Left renal pelvis (tissue), 4 donors: ENCODE data around the gene TSC2. TPM values are rescaled to one million over a fixed set of nuclear protein-coding genes. Genes with fewer than 3 reads are reported as not detected.

Experiments used
- DNase-seq, 4 donors: peaks; one replicate each; pipeline ENCODE4 v3.0.0-alpha.2; 2013; ENCODE audit warnings: low read depth in 4 of 4, low spot score in 3 of 4
- polyA plus RNA-seq, 4 donors: library from polyadenylated mRNA; unstranded; fragments of 120-200 nt; gene quantifications; one replicate each; pipeline ENCODE4 v1.2.1, GENCODE V29; 2013; ENCODE audit not compliant: insufficient read length in 4 of 4

TSC2 gene
- polyA plus RNA-seq, 4 donors = 121 to 183 (median 146) TPM

GRCh38 chr16:2040787-2041522 is 6.8 kb upstream of the TSC2 start:
- DNase-seq = no peak

GRCh38 chr16:2042171-2042985 is 5.4 kb upstream of the TSC2 start:
- DNase-seq = no peak

DNA sequence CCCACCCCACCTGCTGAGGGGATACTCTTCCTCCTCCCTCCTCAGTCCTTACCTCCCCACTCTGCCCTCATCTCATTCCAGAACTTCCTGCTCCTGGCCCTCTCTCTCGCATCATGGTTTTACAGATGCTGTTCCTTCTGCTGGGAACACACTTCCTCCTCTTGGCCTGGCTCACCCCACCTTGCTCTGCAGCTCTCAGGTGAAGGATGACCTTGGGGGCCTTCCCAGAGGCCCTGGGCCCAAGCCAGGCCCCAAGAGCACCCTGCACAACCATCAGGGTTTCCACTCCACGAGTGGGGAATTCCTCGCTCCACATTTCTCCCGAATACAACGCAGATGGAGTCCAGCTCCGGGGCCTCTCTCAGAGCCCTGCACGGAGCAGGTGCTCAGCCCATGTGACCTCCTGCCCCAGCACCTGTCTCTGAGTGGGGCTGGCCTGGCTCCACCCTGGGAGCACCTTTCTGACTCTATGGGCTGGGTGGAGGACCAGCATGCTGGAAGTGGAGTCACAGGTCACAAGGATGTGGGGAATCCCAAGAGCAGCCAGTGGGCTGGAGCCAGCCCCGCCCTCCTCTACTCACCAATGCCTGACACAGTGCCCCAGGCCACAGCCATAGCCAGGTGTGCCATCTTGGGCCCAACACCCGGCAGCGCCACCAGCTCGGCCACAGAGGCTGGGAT is 4.7 kb upstream of the TSC2 start:
- DNase-seq = no peak

GRCh38 chr16:2043667-2044451 is 3.9 kb upstream of the TSC2 start:
- no peak for DNase-seq

- DNase-seq = no peak
Observed at GRCh38 chr16:2044541-2044940, 3.2 kb upstream of the TSC2 start.

DNA sequence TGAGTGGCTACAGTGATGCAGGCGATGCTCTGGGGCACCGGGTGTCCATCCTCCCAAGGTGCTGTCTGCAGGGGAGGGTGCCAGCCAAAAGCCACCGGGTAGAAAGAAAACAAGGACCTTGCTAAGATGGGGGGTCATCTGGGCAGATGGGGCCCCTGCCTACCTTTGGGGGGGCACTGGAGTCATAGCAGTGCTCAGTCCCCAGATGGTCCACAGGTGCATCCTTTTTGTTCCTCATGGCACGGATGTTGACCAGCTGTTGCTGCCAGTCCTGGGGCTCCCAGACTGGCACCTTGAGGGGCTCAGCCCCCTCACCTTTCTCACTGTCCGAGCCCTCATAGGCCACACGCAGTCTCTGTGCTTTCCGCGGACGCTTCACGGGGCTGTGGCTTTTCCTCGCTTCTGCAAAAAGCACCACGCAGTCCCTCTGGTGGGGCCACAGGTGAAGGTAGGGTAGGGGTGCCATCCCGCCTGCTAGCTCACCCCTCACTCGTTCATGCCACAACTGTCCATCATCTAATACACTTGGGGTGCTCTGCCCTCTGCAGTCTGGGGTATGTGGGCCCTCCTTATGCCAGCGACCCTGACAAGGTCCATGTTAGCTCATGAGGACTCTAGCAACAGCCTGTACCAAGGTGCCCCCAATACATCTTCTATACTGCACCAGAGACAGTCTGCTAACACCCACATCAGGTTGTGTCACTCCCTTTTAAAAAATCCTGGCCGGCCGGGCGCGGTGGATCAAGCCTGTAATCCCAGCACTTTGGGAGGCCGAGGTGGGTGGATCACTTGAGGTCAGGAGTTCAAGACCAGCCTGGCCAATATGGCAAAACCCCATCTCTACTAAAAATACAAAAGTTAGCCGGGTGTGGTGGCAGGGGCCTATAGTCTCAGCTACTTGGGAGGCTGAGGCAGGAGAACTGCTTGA is 1.6 kb upstream of the TSC2 start:
- DNase-seq = no peak

GRCh38 chr16:2046893-2047329 is 874 bp upstream of the TSC2 start:
- DNase-seq = no peak

GRCh38 chr16:2048116-2048543 is 345 bp downstream of the TSC2 start:
- DNase-seq = no peak

GRCh38 chr16:2053211-2053610 is 5.4 kb downstream of the TSC2 start:
- no peak for DNase-seq

DNA sequence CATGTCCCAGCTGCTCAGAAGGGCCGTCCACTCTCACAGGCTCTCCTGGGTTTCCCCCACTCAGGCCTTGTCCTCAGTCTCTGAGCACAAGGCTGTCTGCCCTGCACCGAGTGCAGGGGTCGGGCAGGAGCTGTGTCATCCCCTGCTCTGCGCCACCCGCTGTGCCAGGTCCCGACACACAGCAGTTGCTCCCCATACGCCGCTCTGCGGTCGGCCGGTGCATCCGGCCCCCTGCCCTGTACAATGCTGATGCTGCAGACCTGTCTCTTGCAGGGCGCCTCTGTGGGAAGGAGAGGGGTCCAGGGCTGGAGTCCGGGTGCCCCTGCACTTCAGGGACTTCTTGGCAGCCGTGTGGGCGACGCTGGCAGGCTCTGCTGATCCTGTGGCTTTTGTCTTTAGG is 6.1 kb downstream of the TSC2 start:
- DNase-seq = no peak

DNA sequence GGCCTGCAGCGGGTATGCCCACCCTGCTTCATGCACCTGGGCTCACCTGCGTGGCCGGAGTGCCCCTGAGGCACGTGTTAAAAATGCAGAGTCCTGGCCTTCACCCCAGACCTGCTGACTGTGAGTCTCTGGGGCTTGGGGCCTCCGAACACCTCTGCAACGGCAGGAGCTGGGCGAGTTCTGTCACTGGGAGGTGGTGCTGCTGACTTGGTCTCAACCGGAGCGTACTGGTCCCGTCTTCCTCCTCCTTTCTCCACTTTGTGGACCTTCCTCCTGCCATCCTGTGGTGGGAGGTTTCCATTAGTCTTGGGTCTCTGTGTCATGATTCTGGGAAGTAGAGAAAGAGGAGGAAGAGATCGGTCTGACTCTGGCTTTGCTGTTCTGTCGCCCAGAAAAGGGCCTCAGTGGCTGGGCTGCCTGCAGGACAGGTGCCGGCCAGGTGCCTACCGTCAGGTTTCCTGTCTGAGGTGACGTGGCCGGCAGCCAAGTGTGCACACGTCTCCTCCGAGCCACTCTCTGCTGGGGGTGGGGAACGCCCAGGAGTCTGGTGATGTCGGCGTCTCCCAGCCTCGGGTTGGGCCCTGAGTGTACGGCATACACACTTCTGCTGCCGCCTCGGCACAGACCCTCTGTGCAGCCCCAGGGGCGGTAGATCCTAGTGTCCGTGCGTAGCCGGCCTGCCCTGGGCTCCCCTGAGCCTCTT is 6.9 kb downstream of the TSC2 start:
- DNase-seq = no peak

GRCh38 chr16:2056077-2056476 is 8.3 kb downstream of the TSC2 start:
- DNase-seq = no peak

DNA sequence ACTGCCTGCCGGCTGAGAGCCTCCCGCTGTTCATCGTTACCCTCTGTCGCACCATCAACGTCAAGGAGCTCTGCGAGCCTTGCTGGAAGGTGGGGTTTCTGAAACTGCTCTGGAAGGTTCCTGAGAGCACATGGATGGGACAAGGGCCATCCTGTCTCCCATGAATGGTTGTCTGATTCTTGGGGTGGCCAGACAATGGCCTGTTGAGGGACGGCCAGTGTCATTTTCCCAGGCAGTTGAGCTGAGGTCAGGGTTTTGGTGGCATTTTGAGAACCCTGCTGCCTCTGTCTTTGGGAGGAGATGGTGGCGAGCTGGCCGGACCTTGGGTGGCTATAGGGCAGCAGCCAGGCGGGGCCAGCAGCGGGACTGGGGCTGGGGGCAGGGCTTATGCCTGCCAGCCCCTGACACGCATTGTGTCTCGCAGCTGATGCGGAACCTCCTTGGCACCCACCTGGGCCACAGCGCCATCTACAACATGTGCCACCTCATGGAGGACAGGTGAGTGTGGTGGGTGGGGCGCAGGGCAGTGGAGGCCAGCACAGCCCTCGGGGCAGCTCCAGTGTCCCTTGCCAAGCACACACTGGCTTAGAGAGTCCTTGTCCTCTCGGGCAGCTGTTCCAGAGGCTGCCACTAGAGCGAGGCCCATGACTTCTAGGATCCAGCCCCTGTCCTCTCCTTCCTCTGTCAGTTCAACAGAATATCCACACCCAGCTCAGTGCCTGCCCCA is 9.1 kb downstream of the TSC2 start:
- no peak for DNase-seq

GRCh38 chr16:2057438-2057837 is 9.7 kb downstream of the TSC2 start:
- DNase-seq = no peak

DNA sequence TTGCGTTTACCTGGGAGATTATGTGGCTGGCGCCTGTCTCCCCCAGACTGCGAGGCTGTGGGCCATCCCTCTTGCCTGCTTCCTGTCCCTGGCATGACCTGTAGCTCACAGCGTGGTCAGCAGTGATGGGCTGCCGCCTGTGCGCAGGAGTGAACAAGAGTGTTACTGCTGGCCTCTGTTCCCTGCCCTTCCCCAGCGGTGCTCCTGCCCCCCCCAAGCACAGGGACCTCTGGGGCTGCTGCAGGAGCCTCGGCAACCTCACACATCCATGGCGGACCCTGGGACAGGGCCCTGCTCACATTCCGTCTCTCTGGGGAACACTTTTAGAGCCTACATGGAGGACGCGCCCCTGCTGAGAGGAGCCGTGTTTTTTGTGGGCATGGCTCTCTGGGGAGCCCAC is 10.6 kb downstream of the TSC2 start:
- DNase-seq = no peak

DNA sequence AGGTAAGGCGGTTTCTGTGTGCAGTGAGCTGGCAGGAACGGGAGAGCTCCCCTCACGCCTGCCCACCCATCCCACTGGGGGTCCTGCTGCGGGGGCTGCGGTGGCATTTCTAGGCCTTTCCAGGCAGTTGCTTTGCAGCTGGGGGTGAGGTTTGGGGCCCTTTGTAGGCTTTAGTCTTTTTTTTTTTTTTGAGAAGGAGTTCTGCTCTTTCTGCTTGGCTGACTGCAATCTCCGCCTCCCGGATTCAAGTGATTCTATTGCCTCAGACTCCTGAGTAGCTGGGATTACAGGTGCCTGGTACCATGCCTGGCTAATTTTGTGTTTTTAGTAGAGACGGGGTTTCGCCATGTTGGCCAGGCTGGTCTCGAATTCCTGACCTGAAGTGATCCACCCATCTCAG is 11.1 kb downstream of the TSC2 start:
- DNase-seq = no peak

DNA sequence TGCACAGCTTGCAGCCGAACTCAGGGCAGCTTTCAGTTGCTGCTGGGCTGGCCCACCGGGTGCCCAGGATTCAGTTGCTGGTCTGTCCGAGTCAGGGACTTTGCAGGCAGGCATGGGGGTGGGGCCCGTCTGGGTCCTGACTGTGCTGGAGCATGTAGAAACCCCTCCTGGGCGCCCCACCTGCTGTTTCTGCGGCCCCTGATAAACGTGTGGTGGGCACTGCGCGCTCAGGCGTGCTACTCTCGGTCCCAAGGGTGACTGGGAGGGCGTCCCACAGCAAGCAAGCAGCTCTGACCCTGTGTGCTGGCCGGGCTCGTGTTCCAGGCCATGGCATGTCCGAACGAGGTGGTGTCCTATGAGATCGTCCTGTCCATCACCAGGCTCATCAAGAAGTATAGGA is 12.6 kb downstream of the TSC2 start:
- no peak for DNase-seq

- DNase-seq = no peak
Observed at GRCh38 chr16:2061023-2061422, 13.2 kb downstream of the TSC2 start.
